Peyer's patch (tissue), 4 donors: ENCODE measurements around the gene CDK1.

ENCODE experiments used
- POLR2A ChIP-seq, 2 donors: fragments of 450-650 bp; IDR thresholded peaks; one replicate each; pipeline ENCODE4 v1.5.1; 2017; ENCODE audit warnings: antibody characterized with exemption in 2 of 2, mild to moderate bottlenecking in 2 of 2, moderate library complexity in 2 of 2
- TF ChIP-seq, protein P1 (sequence below), 6 experiments: fragments of 450-650 bp in 4 of 6; fragments of 200-600 bp in 2 of 6; sonication (generic) in 1 of 6; IDR thresholded peaks; one replicate each; pipeline ENCODE4 v1.5.1; 2017 to 2019; ENCODE audit warnings: antibody characterized with exemption in 6 of 6, mild to moderate bottlenecking in 3 of 6, moderate library complexity in 1 of 6

DNA sequence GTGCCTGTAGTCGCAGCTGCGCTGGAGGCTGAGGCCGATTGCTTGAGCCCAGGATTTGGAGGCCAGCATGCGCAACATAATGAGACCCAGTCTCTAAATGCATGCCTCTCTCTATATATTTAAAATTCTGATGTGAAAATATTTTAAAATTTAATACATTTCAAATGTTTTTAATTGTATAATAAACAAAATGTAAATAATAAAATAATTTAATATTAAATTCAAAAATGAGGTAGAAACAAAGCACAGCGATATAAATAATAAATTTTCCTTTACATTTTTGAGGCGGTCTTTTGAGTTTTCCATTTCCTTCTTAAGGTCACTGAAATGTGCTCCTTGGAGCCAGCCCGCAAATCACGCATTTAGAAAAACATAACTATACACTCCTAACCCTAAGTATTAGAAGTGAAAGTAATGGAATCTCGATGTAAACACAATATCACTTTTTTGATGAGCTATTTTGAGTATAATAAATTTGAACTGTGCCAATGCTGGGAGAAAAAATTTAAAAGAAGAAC lies 523 bp upstream of the CDK1 start:
- TF ChIP-seq, protein P1, sequence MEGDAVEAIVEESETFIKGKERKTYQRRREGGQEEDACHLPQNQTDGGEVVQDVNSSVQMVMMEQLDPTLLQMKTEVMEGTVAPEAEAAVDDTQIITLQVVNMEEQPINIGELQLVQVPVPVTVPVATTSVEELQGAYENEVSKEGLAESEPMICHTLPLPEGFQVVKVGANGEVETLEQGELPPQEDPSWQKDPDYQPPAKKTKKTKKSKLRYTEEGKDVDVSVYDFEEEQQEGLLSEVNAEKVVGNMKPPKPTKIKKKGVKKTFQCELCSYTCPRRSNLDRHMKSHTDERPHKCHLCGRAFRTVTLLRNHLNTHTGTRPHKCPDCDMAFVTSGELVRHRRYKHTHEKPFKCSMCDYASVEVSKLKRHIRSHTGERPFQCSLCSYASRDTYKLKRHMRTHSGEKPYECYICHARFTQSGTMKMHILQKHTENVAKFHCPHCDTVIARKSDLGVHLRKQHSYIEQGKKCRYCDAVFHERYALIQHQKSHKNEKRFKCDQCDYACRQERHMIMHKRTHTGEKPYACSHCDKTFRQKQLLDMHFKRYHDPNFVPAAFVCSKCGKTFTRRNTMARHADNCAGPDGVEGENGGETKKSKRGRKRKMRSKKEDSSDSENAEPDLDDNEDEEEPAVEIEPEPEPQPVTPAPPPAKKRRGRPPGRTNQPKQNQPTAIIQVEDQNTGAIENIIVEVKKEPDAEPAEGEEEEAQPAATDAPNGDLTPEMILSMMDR (IDR thresholded peaks at IDR 0.05): no peak
- TF ChIP-seq POLR2A (IDR thresholded peaks at IDR 0.05): no peak
